Prostate gland (tissue), 2 donors: ENCODE data around the gene CHEK1.

Source experiments
- CTCF ChIP-seq, 4 experiments: fragments of 200-600 bp in 2 of 4; fragments of 450-650 bp in 2 of 4; sonication (generic) in 2 of 4; IDR thresholded peaks; 1 replicate in 3 of 4; 2 replicates in 1 of 4; pipeline ENCODE4 v1.5.1; 2016 to 2019; ENCODE audit warnings: antibody characterized with exemption in 4 of 4, mild to moderate bottlenecking in 2 of 4, moderate library complexity in 2 of 4
- POLR2AphosphoS5 ChIP-seq: sonication (generic); formaldehyde crosslinking; IDR thresholded peaks from one replicate; pipeline ENCODE4 v1.6.1; 2017; ENCODE audit warnings: antibody characterized with exemption

GRCh38 chr11:125627236-125627910, 2.4 kb downstream of the CHEK1 start:
- TF ChIP-seq CTCF (IDR thresholded peaks at IDR 0.05) (no peak), POLR2AphosphoS5 (no peak)
